Measurements from ENCODE around the gene HSDL2. TPM values are rescaled to one million over a fixed set of nuclear protein-coding genes. Genes with fewer than 3 reads are reported as not detected.

The HSDL2 gene
- total and polyA plus RNA-seq, 4 donors = 22.5 to 58.6 (median 34.8) TPM

GRCh38 chr9:112382066-112382465 lies 2.2 kb downstream of the HSDL2 start:
- Histone ChIP-seq H3K4me1 (ENCODE audit: control insufficient read depth in 5 of 5, insufficient read depth in 5 of 5, low read length in 5 of 5) (peaks cover under 1 to 37% (median 8%) of the 10 kb centered on the region in 5 donors), H3K27me3 (ENCODE audit: control insufficient read depth in 3 of 3, insufficient read depth in 3 of 3, low read length in 2 of 3) (no peaks in the 10 kb centered on the region), H3K27ac (ENCODE audit: low read depth in 1 of 2, low read length in 1 of 2) (no peak overlapping the region), H3K9ac (ENCODE audit: insufficient read depth in 1 of 2, low read length in 2 of 2) (peak overlapping the region in 1 of 2 donors; percentile 49), H3K4me3 (no peak overlapping the region), H3K36me3 (ENCODE audit: control insufficient read depth in 4 of 4, insufficient read depth in 4 of 4, low read length in 4 of 4) (peaks cover 0 to 3% (median under 1%) of the 10 kb centered on the region in 4 donors), H3K9me3 (ENCODE audit: control insufficient read depth in 4 of 4, insufficient read depth in 3 of 4, low read length in 3 of 4) (no peaks in the 10 kb centered on the region)
- no peak for TF ChIP-seq CTCF (IDR thresholded peaks at IDR 0.05; ENCODE audit: control extremely low read depth, extremely low read depth)
- 77 to 94% methylated on average over 7 of the region's 7 CpGs for WGBS, 2 donors
- ATAC-seq (ENCODE audit: insufficient read depth, low FRiP score) (no peak), DNase-seq (no peak)

- Histone ChIP-seq H3K9me3 (ENCODE audit: control insufficient read depth in 4 of 4, insufficient read depth in 3 of 4, low read length in 3 of 4) (no peaks in the 10 kb centered on the region), H3K36me3 (ENCODE audit: control insufficient read depth in 4 of 4, insufficient read depth in 4 of 4, low read length in 4 of 4) (peaks cover 0 to 3% (median 0%) of the 10 kb centered on the region in 4 donors), H3K27ac (ENCODE audit: low read depth in 1 of 2, low read length in 1 of 2) (no peak overlapping the region), H3K4me1 (ENCODE audit: control insufficient read depth in 5 of 5, insufficient read depth in 5 of 5, low read length in 5 of 5) (peaks cover 0 to 31% (median 5%) of the 10 kb centered on the region in 5 donors), H3K27me3 (ENCODE audit: control insufficient read depth in 3 of 3, insufficient read depth in 3 of 3, low read length in 2 of 3) (no peaks in the 10 kb centered on the region), H3K9ac (ENCODE audit: insufficient read depth in 1 of 2, low read length in 2 of 2) (peak overlapping the region in 1 of 2 donors; percentile 49), H3K4me3 (no peak overlapping the region)
- WGBS, 2 donors = 84 to 91% methylated on average over 11 of the region's 11 CpGs
- DNase-seq = peak in 2 of 3 donors; percentile 16 to 34
- TF ChIP-seq CTCF (IDR thresholded peaks at IDR 0.05; ENCODE audit: control extremely low read depth, extremely low read depth) = no peak
- no peak for ATAC-seq (ENCODE audit: insufficient read depth, low FRiP score)
Observed at GRCh38 chr9:112382501-112383364, 2.8 kb downstream of the HSDL2 start.

GRCh38 chr9:112384219-112384618 lies 4.3 kb downstream of the HSDL2 start:
- Histone ChIP-seq H3K27ac (ENCODE audit: low read depth in 1 of 2, low read length in 1 of 2) (peak overlapping the region; percentile 6 to 39), H3K9ac (ENCODE audit: insufficient read depth in 1 of 2, low read length in 2 of 2) (peak overlapping the region; percentile 31 to 64), H3K27me3 (ENCODE audit: control insufficient read depth in 3 of 3, insufficient read depth in 3 of 3, low read length in 2 of 3) (no peaks in the 10 kb centered on the region), H3K36me3 (ENCODE audit: control insufficient read depth in 4 of 4, insufficient read depth in 4 of 4, low read length in 4 of 4) (peaks cover 0 to 3% (median 0%) of the 10 kb centered on the region in 4 donors), H3K4me1 (ENCODE audit: control insufficient read depth in 5 of 5, insufficient read depth in 5 of 5, low read length in 5 of 5) (peaks cover 0 to 21% (median 5%) of the 10 kb centered on the region in 5 donors), H3K9me3 (ENCODE audit: control insufficient read depth in 4 of 4, insufficient read depth in 3 of 4, low read length in 3 of 4) (no peaks in the 10 kb centered on the region), H3K4me3 (no peak overlapping the region)
- no peak for DNase-seq
- ATAC-seq (ENCODE audit: insufficient read depth, low FRiP score) = no peak
- 67 to 85% methylated on average over 1 of the region's 1 CpG for WGBS, 2 donors
- TF ChIP-seq CTCF (IDR thresholded peaks at IDR 0.05; ENCODE audit: control extremely low read depth, extremely low read depth) = no peak

All from lung (tissue), 12 donors.